H4 (cell line): ENCODE data around the gene BACE2. TPM values are rescaled to one million over a fixed set of nuclear protein-coding genes. Genes with fewer than 3 reads are reported as not detected.

Experiments
- DNase-seq: peaks from one replicate; pipeline ENCODE4 v3.0.0-alpha.2; 2015; ENCODE audit warnings: low spot score
- total RNA-seq: library from RNA; depleted of rRNA; stranded (reverse); fragments of >200 nt; shearing (Covaris generic); gene quantifications from 2 replicates; pipeline ENCODE4 v1.2.3, GENCODE V29; 2014; rRNA removed

Gene BACE2
- 85.6 and 109 TPM in 2 replicates for total RNA-seq

DNA sequence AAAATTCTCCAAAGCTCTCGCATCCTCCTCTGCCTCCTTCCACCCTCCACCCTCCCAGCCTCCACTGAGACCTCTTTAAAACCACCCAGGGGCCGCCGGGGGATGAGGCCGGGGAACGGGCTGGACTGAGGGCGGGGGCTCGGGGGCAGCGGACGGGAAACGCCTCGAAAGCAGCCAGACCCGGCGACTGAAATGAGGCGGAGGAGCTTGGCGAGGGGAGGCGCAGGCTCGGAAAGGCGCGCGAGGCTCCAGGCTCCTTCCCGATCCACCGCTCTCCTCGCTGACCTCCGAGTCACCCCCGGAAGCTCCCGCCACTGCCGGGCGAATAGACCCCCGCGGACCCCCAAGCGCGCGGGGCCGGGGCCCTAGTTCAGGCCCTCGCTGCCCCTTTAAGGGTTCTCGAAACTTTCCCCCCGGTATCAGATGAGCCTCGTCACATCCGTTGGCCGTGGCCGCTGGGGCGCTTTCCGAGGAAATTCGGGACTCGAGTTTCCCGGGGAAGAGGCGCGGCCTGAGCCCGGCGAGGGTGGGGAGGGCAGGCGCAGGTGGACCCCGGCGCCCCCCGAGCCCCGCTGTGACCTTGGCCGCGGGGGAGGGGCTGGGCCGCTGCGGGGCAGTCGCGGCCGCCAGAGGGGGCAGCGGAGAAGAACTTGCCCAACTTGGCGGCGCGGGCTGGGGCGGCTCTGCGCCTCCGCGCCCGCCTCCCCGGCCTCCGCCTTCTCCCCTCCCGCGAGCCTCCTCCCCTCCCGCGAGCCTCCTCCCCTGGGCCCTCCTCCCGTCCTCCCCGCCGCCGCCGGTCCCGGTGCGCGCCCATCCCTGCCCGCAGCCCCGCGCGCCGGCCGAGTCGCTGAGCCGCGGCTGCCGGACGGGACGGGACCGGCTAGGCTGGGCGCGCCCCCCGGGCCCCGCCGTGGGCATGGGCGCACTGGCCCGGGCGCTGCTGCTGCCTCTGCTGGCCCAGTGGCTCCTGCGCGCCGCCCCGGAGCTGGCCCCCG, at the start of gene BACE2:
TSS of gene BACE2 (plus strand) at position 813 of the 995 bp plus-strand sequence. CDS start at position 917, 104 bp downstream.
- DNase-seq, result peak; percentile 72

DNA sequence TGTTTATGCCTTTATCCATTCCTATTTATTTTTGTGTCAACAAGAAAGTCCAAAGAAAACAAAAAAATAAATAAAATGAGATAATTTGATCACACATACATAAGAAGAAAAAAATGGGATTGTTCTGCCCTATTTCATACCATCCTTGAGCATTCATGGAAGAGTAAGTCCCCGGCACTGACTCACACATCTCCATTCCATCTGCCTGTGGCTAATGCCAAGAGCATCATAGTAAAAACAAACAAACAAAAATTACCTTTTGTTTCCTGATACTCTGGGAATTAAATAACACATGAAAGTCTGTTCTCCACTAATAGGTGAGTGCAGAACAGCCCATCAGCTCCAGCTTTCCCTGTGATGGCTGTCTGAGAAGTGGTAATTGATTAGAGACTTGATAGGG, 48.1 kb upstream of the BACE2 start:
- DNase-seq, result no peak

DNA sequence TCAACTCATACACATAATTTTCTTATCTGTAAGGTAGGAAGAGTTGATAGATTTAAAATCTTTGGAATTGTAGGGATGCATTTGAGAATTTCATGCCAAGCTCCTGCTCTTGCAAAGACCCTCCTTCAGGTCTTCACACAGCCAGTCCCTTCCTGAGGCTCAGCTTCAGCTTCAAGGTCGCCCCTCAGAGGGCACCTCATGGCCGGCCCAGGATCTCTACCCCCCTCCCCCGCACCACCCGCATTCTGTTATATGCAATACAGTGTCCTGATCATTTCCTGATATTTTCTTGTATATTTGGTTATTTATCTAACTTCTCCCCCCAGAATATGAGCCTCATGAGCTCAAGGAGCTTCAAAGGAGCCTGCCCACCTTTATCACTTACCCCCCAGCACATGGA, 47.0 kb upstream of the BACE2 start:
- no peak for DNase-seq

- DNase-seq, result peak; percentile 87
Measured at GRCh38 chr21:41121785-41122415, 46.1 kb upstream of the BACE2 start.

DNA sequence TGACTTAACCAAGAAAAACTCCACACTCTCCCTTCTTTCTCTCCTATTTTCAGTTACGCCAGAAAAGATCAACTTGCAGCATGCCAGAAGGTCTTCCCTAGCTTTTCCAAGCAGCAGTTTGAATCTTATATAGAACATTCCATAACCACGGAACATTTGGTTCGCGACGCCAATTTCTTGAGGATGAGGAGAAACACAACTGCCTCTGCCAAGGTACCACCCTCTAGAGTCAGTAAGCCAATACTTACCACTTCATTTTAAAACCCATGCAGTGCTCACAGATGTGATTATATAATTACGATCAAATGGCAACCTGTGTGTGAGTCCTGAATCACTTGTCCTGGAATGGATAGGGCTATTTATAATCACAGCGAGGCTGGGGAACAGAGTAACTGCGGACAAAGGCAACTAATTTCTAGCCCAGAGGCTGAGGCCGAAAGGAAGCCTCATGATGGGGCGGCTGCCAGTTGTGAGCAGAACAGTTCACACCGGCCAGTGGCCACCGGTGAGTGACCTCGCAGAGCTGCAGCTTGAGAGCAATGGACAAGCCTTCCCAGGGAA, 43.2 kb upstream of the BACE2 start:
- no peak for DNase-seq

GRCh38 chr21:41128981-41129380, 39.0 kb upstream of the BACE2 start:
- DNase-seq, result no peak

DNA sequence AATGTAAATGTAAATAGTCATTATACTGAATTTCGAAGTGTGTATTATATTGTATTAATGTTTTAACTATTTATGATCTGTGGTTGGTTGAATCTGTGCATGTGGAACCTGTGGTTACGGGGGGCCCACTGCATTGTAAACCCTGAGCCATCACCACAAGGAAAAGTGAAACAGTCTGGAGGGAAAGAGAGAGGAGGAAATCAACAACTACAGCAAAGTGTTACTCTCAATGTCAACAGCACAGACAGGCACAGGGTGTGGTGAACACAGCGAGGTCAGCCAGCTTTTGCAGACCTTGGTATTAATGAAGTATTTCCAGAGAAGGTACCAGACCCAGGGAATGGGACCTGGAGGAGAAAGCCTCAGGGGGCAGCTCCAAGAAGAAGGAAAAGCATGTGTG, 37.1 kb upstream of the BACE2 start:
- no peak for DNase-seq

DNA sequence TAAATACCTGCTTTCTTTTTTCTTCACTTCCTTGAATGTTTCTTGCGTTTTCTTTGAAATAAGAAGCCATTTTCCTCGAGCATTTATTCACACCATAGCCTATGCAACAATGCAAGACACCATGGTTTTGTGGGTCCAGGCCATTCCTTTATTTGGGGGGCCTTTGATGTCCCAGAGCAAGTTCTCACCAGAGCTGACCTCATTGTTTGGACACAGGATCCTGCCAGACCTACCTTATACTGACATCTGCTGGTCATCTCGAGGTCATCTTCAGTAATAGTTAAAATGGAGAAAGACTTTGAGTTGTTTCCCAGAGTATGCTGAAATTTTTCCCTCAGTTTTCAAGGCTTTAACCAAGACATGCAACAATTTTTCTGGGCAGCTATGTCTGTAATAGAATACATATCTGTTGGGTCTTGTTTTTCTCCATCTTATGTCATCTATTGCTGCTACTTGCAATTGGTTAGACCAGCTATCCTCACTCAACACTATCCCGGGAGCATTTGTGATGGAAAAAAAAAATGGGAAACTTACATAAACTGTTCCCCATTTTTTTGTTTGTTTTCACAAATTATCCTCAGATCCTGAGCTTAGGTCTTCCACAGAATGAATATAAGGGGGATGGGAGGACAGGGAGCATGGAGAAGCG, 34.0 kb upstream of the BACE2 start:
- peak; percentile 67 for DNase-seq

DNA sequence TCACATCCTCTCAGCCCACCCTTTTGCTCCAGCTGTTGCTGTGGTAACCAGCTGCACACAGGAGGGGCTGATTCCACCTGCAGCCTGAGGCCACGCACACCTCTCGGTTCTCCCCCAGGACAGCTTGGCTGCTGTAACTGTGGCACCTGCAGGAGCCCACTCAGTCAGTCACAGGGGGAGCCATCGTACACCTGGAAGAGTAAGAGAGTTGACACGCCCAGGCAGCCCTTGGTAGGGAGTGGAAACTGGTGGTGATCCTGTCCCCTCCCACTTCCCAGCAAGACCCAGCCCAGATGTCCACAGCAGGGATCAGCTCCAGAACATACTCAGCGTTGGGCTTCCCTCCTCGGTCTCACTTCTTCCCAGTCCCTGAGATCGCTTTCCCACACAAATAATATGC, 32.2 kb upstream of the BACE2 start:
- DNase-seq, result no peak

DNA sequence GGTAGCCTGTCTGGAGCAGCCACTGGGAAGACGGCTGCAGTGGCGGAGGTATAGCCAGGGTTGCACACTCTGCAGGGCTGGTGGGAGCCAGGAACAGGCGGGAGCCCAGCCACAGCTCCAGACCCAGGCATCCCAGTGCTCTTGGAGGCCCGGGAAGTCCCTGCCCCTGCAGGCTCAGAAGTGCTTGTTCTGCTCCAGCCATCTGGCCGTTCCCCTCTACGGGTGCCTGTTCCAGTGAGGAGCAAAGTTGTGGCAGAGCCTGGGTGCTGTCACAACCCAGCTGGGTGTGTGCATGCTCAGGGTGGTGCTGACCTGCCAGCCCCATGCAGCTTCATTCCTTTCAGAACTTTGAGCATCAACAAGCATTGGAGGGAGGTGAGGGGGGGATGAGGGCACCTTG, 31.7 kb upstream of the BACE2 start:
- DNase-seq, result no peak

DNA sequence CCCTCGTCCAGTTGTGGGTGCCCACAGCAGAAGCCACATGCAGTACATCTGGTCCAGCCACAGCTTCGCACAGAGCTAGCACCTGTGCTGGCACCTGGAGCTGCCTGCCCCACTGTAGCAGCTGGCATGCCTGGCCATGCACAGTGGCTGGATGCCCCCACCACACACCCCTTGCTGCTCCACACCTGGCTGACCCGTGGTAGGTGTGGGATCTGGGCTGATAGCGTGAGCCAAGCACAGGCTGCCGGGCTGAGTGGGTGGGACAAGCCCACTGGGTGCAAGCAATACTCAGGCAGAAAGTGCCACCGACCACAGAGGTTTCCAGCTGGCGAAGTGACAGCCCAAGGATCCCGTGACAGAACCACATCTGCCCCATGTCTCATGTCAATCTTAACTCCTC, 30.6 kb upstream of the BACE2 start:
- DNase-seq, result no peak

DNA sequence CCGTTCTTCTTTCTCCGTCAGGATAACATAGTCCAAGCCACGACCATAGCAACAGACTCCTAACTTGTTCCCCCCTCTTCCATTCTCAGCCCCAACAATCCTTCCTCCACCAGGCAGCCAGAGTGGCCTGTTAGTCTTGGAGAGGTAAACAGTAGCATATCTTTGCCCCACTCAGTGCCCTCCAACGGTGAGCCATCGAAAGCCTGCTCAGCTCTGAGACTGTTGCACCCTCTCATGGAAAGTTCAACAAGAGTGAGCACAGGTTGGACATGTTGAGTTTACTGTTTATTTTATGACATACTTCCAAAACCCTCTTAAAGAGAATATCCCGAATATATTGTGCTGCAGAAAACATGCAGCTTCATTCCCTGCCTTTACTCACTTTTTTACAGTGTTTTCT, 30.1 kb upstream of the BACE2 start:
- DNase-seq, result no peak

GRCh38 chr21:41138711-41139110, 29.2 kb upstream of the BACE2 start:
- DNase-seq, result no peak

- no peak for DNase-seq
Measured at GRCh38 chr21:41139275-41139674, 28.7 kb upstream of the BACE2 start.

DNA sequence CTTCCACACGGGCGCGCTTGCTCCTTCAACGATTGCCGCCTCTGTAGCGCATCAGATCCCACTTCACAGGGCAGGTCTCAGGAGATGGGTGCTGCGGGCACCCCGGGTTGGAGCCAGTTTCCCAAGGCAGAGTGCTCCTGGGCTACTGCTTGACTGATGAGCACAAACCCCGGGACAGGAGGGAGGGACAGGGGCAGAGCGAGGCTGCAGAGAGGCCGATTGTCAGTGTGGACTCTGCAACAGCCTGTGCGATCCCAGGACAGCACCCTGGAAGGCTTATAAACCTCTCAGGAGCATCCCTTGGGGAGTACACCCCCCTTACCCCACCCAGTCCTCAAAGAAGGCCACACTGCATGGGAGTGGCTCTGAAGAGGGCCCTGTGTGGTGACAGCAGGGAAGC, 28.0 kb upstream of the BACE2 start:
- no peak for DNase-seq

- peak; percentile 28 for DNase-seq
Measured at GRCh38 chr21:41141031-41141457, 26.9 kb upstream of the BACE2 start.

GRCh38 chr21:41142051-41142795, 25.7 kb upstream of the BACE2 start:
- DNase-seq, result peak; percentile 26

DNA sequence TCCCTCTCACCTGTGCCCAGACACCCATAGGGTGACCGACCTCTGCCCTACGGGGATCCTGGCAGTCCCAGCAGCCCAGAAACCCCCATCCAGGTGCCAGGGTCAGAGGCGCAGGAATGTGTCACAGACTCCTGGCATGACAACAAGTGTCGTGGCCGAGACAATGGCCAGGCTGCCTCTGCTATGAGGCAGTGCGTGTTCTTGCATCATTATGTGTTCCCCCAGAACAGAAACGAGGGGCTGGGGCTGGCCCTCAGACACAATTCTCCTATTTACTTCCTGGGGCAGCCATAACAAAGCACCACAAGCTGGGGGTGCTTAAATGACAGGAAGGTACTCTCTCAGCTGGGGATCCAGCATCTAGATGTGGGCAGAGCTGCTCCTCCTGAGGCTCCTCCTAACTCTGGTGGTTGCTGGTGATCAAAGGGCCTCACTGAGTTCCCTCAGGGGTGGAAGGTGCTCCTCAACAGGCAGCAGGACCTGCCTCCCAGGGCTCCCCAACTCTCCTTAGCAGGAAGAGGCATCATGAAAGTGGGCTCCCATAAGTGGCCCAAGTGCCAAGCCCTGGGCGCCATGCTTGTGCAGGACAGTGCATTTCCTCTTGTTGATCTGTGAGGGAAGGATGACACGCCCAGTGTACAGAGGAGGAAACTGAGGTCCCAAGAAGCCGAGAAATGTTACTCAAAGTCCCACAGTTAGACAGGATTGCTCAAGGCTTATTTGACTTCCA, 24.2 kb upstream of the BACE2 start:
- no peak for DNase-seq

DNA sequence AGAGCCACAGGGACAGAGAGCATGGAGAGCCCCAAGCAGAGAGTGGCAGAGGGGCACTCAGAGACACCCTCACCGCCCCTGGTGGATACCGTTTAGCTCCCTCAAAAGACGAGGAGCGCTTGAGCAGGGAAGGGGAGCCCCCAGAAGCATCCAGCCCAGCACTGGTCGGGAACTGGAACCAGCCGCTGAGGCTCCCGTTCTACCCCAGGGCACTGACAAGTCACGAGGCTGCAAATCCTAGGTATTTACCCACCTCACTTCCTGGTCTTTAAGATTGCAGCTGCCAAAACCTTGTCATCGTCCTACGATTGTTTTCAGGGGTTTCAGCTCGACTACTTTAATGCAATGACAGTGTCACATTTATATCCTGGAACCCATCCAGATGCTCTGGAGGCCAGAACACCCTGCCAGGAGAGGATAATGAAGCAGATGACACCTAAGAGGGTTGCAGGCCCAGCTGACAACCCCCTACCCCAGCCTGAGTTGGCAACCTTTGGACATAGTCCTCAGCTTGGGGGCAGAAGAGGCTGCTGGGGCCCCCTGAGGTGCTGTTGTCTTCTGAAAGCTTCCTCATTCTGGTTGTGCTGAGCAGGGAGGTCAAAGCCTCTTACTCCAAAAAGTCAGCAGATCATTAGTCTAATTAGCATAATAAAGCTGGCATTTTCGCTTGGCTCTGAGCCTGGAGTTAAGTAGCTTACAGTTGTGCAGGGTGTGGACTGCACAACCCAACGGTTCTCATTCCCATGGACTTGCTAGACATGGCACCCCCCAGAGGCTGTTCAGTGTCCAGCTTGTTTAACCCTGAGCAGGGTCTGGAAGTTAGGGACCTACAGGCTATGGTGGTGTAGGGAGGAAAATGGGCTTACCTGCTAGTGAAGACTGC, 20.6 kb upstream of the BACE2 start:
- DNase-seq, result no peak

- no peak for DNase-seq
Measured at GRCh38 chr21:41147979-41148355, 20.0 kb upstream of the BACE2 start.
